Mesothelial cell of epicardium (in vitro differentiated cells): ENCODE measurements around the gene MYH14. TPM values are rescaled to one million over a fixed set of nuclear protein-coding genes. Genes with fewer than 3 reads are reported as not detected.

ENCODE experiments used
- DNase-seq, 2 experiments: peaks; one replicate each; pipeline ENCODE4 v3.0.0; 2021; ENCODE audit warnings: low spot score in 2 of 2; ENCODE audit not compliant: unreplicated experiment in 2 of 2
- H3K27ac Mint-ChIP-seq: 2 replicates; pipeline ENCODE4 v1.8.0; 2021; ENCODE audit warnings: mixed read lengths
- H3K27me3 Mint-ChIP-seq: 2 replicates; pipeline ENCODE4 v1.8.0; 2021; ENCODE audit warnings: low read depth, mixed read lengths
- H3K36me3 Mint-ChIP-seq: 2 replicates; pipeline ENCODE4 v1.8.0; 2021; ENCODE audit warnings: mixed read lengths
- H3K4me1 Mint-ChIP-seq: 2 replicates; pipeline ENCODE4 v1.8.0; 2021; ENCODE audit warnings: mixed read lengths
- H3K4me3 Mint-ChIP-seq: 2 replicates; pipeline ENCODE4 v1.8.0; 2021; ENCODE audit warnings: mild to moderate bottlenecking, moderate library complexity, mixed read lengths
- H3K9me3 Mint-ChIP-seq: 2 replicates; pipeline ENCODE4 v1.8.0; 2021; ENCODE audit warnings: mixed read lengths
- total RNA-seq: library from RNA; stranded (reverse); gene quantifications from 3 replicates; pipeline ENCODE4 v1.2.1, GENCODE V29; 2021
- TF ChIP-seq, protein P1 (sequence below): fragments of 200-600 bp; sonication (generic); IDR thresholded peaks from one replicate; pipeline ENCODE4 v1.5.0; 2021; ENCODE audit warnings: antibody characterized with exemption; ENCODE audit not compliant: unreplicated experiment

MYH14 gene
- total RNA-seq, 1 donor from 2014 or later = 52.3 TPM

DNA sequence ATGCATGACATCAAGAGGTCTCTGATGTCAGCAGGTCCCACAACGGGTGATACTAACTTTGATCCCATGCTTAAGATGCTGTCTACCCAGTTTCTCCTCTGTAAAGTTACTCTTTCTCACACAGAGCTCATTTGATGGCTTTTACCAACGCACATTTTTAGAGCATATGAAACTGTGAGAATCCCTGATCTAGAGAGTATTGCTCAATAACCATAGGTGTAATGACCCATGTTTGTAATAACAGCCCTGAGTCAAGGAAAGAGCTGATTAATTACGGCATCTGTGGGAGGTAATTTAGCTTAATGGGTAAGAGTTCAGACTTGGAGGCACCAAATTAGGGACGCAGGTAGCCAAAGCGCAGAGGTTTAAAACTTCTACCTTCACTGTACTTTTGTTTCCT is 22.3 kb upstream of the MYH14 start:
- Mint-ChIP-seq H3K27me3 (peaks cover 10% of the 10 kb centered on the region), H3K27ac (no peak overlapping the region), H3K36me3 (no peaks in the 10 kb centered on the region), H3K9me3 (peaks cover 4% of the 10 kb centered on the region), H3K4me1 (no peaks in the 10 kb centered on the region), H3K4me3 (no peak overlapping the region)
- TF ChIP-seq, protein P1, sequence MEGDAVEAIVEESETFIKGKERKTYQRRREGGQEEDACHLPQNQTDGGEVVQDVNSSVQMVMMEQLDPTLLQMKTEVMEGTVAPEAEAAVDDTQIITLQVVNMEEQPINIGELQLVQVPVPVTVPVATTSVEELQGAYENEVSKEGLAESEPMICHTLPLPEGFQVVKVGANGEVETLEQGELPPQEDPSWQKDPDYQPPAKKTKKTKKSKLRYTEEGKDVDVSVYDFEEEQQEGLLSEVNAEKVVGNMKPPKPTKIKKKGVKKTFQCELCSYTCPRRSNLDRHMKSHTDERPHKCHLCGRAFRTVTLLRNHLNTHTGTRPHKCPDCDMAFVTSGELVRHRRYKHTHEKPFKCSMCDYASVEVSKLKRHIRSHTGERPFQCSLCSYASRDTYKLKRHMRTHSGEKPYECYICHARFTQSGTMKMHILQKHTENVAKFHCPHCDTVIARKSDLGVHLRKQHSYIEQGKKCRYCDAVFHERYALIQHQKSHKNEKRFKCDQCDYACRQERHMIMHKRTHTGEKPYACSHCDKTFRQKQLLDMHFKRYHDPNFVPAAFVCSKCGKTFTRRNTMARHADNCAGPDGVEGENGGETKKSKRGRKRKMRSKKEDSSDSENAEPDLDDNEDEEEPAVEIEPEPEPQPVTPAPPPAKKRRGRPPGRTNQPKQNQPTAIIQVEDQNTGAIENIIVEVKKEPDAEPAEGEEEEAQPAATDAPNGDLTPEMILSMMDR = no peak
- no peak for DNase-seq

DNA sequence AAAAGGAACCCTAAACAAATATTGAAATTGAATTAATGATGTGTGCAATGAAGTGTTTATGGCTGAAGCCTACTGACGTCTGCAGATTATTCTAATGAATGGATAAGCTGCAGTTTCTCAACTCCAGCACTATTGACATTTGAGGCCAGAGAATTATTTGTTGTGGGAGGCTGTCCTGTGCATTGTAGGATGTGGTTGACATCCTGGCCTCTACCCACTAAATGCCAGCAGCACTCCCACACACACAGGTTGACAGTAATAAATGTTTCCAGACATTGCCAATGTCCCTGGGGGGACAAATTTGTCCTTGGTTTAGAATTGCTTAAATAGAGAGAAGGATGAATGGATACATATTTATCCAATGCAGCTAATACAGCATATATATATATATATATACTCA is 19.2 kb upstream of the MYH14 start:
- peaks cover 17% of the 10 kb centered on the region for H3K27me3 Mint-ChIP-seq
- H3K4me3 Mint-ChIP-seq = no peak overlapping the region
- TF ChIP-seq, protein P1 = no peak
- no peaks in the 10 kb centered on the region for H3K4me1 Mint-ChIP-seq
- no peaks in the 10 kb centered on the region for H3K36me3 Mint-ChIP-seq
- no peak overlapping the region for H3K27ac Mint-ChIP-seq
- H3K9me3 Mint-ChIP-seq = peaks cover 4% of the 10 kb centered on the region
- no peak for DNase-seq

DNA sequence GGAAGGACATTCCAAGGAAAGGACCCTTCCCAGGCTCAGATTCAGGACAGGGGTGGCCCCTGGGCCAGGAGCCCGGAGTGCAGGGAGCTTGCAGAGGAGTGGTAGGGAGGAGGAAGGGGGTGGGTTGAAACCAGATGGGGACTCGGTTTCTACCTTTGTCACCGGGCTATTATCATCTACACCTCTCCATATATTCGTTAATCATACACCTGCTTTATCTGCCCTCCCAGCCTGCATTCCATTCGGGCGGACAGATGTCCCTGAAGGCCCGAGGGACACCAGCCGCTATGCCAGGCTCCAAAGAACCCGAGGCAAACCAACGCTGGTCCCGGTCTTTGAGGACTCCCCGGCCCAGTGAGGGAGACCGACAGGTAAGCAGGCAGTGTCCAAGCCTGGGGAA is 15.5 kb upstream of the MYH14 start:
- no peaks in the 10 kb centered on the region for H3K36me3 Mint-ChIP-seq
- DNase-seq = no peak
- no peak overlapping the region for H3K4me3 Mint-ChIP-seq
- peaks cover 30% of the 10 kb centered on the region for H3K27me3 Mint-ChIP-seq
- H3K27ac Mint-ChIP-seq = no peak overlapping the region
- no peaks in the 10 kb centered on the region for H3K4me1 Mint-ChIP-seq
- H3K9me3 Mint-ChIP-seq = peaks cover 4% of the 10 kb centered on the region
- TF ChIP-seq, protein P1 = no peak

DNA sequence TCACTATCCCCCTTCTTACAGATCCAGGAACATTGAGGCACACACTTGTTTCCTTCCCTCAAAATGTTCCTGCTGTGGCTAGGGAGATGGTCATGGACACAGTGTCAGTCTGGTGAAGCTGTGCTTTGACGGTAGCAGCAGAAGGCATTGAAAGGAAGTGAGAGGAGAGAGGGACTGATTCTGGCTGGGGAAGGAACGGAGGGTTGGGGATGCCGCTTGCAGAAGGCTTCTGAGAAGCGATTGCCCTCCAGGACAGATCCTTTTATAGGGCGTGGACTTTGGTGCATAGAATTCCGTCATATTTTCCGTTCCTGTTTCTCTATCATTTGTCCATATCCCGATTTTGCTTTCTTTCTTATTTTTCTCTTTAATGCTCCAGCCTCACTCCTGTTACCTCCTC is 14.1 kb upstream of the MYH14 start:
- no peaks in the 10 kb centered on the region for H3K36me3 Mint-ChIP-seq
- H3K27me3 Mint-ChIP-seq = peaks cover 36% of the 10 kb centered on the region
- TF ChIP-seq, protein P1 = no peak
- peaks cover 4% of the 10 kb centered on the region for H3K9me3 Mint-ChIP-seq
- no peak overlapping the region for H3K27ac Mint-ChIP-seq
- no peak overlapping the region for H3K4me3 Mint-ChIP-seq
- H3K4me1 Mint-ChIP-seq = no peaks in the 10 kb centered on the region
- no peak for DNase-seq

DNA sequence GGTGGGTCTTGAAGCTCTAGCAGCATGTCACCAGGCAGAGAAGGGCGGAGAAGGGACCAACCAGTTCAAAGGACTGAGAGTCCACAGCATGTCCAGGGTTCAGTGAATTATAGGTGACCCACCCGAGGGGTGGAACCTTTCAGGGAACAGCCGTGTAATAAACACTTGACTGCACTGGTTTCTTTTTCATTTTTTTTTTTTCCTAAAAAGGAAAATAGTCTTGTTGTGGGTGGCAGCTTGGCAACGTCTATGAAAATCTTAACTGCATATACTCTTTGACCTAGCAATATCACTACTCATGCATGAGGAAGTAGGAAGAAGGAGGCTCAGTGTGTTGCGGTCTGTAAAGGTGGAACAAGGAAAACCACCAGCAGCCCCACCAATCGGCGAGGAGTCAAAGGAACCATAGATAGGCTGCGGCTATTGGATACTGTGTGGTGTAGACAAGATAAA is 13.0 kb upstream of the MYH14 start:
- no peak for DNase-seq
- no peak overlapping the region for H3K4me3 Mint-ChIP-seq
- H3K27me3 Mint-ChIP-seq = peaks cover 41% of the 10 kb centered on the region
- no peaks in the 10 kb centered on the region for H3K36me3 Mint-ChIP-seq
- peaks cover 4% of the 10 kb centered on the region for H3K9me3 Mint-ChIP-seq
- no peak overlapping the region for H3K27ac Mint-ChIP-seq
- TF ChIP-seq, protein P1 = no peak
- no peaks in the 10 kb centered on the region for H3K4me1 Mint-ChIP-seq

DNA sequence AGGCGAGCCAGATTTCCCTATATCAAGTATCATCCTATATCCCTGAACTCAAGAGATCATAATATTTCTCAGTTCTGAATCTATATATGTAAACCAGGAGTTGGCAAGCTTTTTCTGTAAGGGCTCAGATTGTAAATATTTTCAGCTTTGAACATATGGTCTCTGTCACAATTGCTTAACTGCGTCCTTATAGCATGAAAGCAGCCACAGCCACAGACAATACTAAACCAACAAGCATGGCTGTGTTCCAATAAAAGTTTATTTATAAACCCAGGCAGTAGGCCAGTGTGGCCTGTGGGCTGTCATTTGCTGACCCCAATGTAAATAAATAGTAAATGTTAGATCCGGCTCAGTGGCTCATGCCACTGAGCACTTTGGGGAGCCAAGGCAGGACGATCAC is 12.2 kb upstream of the MYH14 start:
- H3K4me1 Mint-ChIP-seq = no peaks in the 10 kb centered on the region
- no peak overlapping the region for H3K4me3 Mint-ChIP-seq
- TF ChIP-seq, protein P1 = no peak
- H3K36me3 Mint-ChIP-seq = no peaks in the 10 kb centered on the region
- no peak for DNase-seq
- no peaks in the 10 kb centered on the region for H3K9me3 Mint-ChIP-seq
- H3K27ac Mint-ChIP-seq = no peak overlapping the region
- H3K27me3 Mint-ChIP-seq = peaks cover 48% of the 10 kb centered on the region
